ENCODE measurements around the gene LYST. TPM values are rescaled to one million over a fixed set of nuclear protein-coding genes. Genes with fewer than 3 reads are reported as not detected.

LYST gene
- polyA plus RNA-seq, 1 donor (not counting 4 experiments of a cell fraction or from before 2014, with no cell fraction given): 24.7 TPM

DNA sequence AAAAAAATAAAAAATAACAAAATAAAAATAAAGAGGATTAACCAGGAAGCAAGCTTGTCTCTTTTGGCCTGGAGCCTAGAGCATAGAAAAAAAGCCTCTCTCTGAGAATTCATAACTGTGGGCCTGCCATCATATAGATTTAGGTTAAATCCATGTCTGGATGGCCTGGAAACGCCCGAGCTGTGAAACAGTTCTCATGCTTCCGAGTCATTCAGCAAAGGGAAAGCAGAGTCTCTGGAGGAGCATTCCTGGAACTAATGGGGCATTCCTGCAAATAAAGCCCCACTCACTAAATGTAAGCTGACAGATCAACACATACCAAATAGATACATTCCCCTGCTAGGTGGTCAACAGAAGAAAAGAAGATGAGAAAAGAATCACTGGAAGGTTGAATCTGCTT, 141.3 kb downstream of the LYST start:
- FAIRE-seq: no peak

GRCh38 chr1:235724730-235725129, 142.0 kb downstream of the LYST start:
- Histone ChIP-seq H3K4me1 (ENCODE audit: control insufficient read depth, extremely low read depth, insufficient read depth, low read length) (no peaks in the 10 kb centered on the region), H3K9me3 (ENCODE audit: control insufficient read depth, low read depth, low read length) (no peaks in the 10 kb centered on the region), H3K4me3 (ENCODE audit: control insufficient read depth in 2 of 3, extremely low read depth in 1 of 3, insufficient read depth in 2 of 3, low read depth in 1 of 3, low read length in 3 of 3) (no peak overlapping the region), H2AFZ (ENCODE audit: control insufficient read depth, low read length) (no peak overlapping the region), H4K20me1 (ENCODE audit: control insufficient read depth, extremely low read depth, insufficient read depth, low read length) (no peaks in the 10 kb centered on the region), H3K4me2 (ENCODE audit: control insufficient read depth, extremely low read depth, insufficient read depth, low read depth, low read length) (no peak overlapping the region), H3K27ac (ENCODE audit: control insufficient read depth, insufficient read depth, low read length) (no peak overlapping the region), H3K36me3 (ENCODE audit: control insufficient read depth in 2 of 2, extremely low read depth in 1 of 2, insufficient read depth in 2 of 2, low read length in 2 of 2) (peaks cover 7 to 14% of the 10 kb centered on the region in 2 experiments), H3K79me2 (ENCODE audit: control insufficient read depth, insufficient read depth, low read length) (no peaks in the 10 kb centered on the region), H3K9me1 (ENCODE audit: control insufficient read depth, extremely low read depth, insufficient read depth, low read length) (no peaks in the 10 kb centered on the region), H3K27me3 (ENCODE audit: control insufficient read depth, extremely low read depth, insufficient read depth, low read length) (no peaks in the 10 kb centered on the region), H3K9ac (ENCODE audit: control insufficient read depth, extremely low read depth, insufficient read depth, low read length) (no peak overlapping the region)
- dilution Hi-C loops (cut with MboI; ENCODE audit: extremely low pct_ligation_motif_present, low sequenced_read_pairs): no loop called here
- DNase-seq (ENCODE audit: low read depth, low spot score) (no peak), FAIRE-seq (no peak)
- TF ChIP-seq EZH2 (IDR thresholded peaks at IDR 0.05; ENCODE audit: low read length) (no peak), CTCF (optimal IDR thresholded peaks at IDR 0.05 in 1 of 3, IDR thresholded peaks at IDR 0.05 in 1 of 3, conservative IDR thresholded peaks at IDR 0.05 in 1 of 3; ENCODE audit: extremely low read depth in 1 of 3, insufficient read depth in 2 of 3, low read length in 3 of 3) (no peak)

More for the DNA sequence above, 141.3 kb downstream of the LYST start:
- Histone ChIP-seq H3K9ac (ENCODE audit: control insufficient read depth, extremely low read depth, insufficient read depth, low read length) (no peak overlapping the region), H3K79me2 (ENCODE audit: control insufficient read depth, insufficient read depth, low read length) (no peaks in the 10 kb centered on the region), H3K9me1 (ENCODE audit: control insufficient read depth, extremely low read depth, insufficient read depth, low read length) (no peaks in the 10 kb centered on the region), H3K36me3 (ENCODE audit: control insufficient read depth in 2 of 2, extremely low read depth in 1 of 2, insufficient read depth in 2 of 2, low read length in 2 of 2) (peaks cover 7 to 14% of the 10 kb centered on the region in 2 experiments), H3K4me3 (ENCODE audit: control insufficient read depth in 2 of 3, extremely low read depth in 1 of 3, insufficient read depth in 2 of 3, low read depth in 1 of 3, low read length in 3 of 3) (no peak overlapping the region), H3K4me1 (ENCODE audit: control insufficient read depth, extremely low read depth, insufficient read depth, low read length) (no peaks in the 10 kb centered on the region), H3K27me3 (ENCODE audit: control insufficient read depth, extremely low read depth, insufficient read depth, low read length) (no peaks in the 10 kb centered on the region), H3K4me2 (ENCODE audit: control insufficient read depth, extremely low read depth, insufficient read depth, low read depth, low read length) (no peak overlapping the region), H3K9me3 (ENCODE audit: control insufficient read depth, low read depth, low read length) (no peaks in the 10 kb centered on the region), H2AFZ (ENCODE audit: control insufficient read depth, low read length) (no peak overlapping the region), H4K20me1 (ENCODE audit: control insufficient read depth, extremely low read depth, insufficient read depth, low read length) (no peaks in the 10 kb centered on the region), H3K27ac (ENCODE audit: control insufficient read depth, insufficient read depth, low read length) (no peak overlapping the region)
- dilution Hi-C loops (cut with MboI; ENCODE audit: extremely low pct_ligation_motif_present, low sequenced_read_pairs): no loop called here
- TF ChIP-seq CTCF (optimal IDR thresholded peaks at IDR 0.05 in 1 of 3, IDR thresholded peaks at IDR 0.05 in 1 of 3, conservative IDR thresholded peaks at IDR 0.05 in 1 of 3; ENCODE audit: extremely low read depth in 1 of 3, insufficient read depth in 2 of 3, low read length in 3 of 3) (no peak), EZH2 (IDR thresholded peaks at IDR 0.05; ENCODE audit: low read length) (no peak)
- no peak for DNase-seq (ENCODE audit: low read depth, low spot score)
